ENCODE data around the gene SORT1. TPM values are rescaled to one million over a fixed set of nuclear protein-coding genes. Genes with fewer than 3 reads are reported as not detected.

SORT1 gene
- total RNA-seq, 1 donor from 2014 or later, result 7.9 TPM

DNA sequence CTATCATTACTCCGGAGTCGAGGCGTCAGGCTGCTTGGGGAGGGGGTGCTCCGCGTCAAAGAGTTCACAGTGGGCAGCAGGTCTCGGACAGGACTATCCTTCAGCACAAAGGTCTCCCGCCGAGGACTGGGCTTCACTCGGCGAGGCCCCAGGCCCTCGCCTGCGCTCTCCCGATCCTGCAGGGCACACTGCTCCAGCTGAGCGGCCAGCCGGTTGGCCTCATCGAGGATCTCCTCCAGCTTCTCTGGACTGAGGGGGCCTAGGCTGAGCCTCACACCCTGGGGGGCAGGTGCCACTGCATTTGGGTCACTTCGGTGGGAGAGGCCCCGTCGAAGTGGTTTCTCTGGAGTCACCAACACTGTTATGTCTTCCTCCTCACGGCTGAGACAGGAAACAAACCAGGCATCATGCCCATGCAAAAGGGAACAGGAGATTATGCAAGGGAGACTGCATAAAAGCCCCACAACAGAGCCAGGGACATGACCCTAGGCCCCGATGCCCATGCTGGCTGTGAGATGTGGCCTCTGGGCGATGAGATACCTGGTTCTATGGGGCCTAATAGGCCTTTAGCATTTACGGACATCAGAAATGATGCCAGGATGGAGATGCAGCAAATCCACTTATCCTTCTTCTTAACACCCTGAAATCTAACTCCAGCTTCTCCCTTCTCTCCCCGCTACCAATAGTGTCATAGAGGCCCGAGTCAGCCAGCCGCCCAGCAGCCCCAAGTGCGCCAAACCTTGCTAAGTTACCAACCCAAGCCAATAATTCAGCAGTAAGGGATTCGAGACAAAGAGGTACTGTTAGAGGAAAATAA, 115.8 kb downstream of the SORT1 start:
- TF ChIP-seq, protein P1, sequence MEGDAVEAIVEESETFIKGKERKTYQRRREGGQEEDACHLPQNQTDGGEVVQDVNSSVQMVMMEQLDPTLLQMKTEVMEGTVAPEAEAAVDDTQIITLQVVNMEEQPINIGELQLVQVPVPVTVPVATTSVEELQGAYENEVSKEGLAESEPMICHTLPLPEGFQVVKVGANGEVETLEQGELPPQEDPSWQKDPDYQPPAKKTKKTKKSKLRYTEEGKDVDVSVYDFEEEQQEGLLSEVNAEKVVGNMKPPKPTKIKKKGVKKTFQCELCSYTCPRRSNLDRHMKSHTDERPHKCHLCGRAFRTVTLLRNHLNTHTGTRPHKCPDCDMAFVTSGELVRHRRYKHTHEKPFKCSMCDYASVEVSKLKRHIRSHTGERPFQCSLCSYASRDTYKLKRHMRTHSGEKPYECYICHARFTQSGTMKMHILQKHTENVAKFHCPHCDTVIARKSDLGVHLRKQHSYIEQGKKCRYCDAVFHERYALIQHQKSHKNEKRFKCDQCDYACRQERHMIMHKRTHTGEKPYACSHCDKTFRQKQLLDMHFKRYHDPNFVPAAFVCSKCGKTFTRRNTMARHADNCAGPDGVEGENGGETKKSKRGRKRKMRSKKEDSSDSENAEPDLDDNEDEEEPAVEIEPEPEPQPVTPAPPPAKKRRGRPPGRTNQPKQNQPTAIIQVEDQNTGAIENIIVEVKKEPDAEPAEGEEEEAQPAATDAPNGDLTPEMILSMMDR (IDR thresholded peaks at IDR 0.05; ENCODE audit: insufficient read depth, low read length, severe bottlenecking), result no peak
- FAIRE-seq (no peak), DNase-seq (ENCODE audit: low read depth) (no peak)
- Histone ChIP-seq H3K27me3 (ENCODE audit: control insufficient read depth, insufficient read depth, low read length) (no peaks in the 10 kb centered on the region), H3K36me3 (ENCODE audit: control insufficient read depth, insufficient read depth, low read length) (peaks cover 1% of the 10 kb centered on the region), H3K4me3 (ENCODE audit: low read depth, low read length) (peak overlapping the region; percentile 67)

- FAIRE-seq, result no peak
These were observed 116.9 kb downstream of the SORT1 start for GRCh38 chr1:109280862-109281261.

DNA sequence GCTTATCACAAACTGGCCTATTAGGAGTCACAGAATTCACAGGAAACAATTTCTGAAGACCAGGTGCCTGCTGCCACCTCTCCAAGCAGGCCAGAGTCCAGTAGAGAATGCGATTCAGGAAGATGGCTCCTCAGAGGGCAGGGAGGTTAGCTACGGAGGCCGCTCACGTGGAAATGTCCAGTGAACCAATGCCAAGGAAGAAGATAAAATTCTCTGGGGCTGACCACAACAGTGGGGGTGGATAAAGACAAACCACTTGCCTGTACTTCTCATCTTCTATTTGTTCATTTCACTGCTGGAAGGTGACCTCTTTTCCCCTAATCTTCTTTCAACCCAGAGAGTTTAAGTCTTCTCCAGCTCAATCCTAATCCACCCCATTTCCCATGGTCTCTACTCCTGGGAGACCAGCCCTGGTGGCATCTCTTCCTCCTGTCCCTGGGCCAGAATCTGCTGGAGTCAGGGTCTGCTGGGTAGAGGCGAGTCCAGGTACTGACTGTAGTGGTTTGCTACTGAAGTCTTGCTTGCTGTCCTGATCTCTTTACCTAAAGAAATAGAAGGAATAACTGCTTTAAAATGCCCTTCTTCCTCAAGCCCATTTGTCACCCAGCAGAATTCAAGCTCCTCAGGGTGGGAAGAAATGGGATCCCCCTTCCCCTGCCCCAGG, 118.0 kb downstream of the SORT1 start:
- H3K27me3 ChIP-seq (ENCODE audit: control insufficient read depth, insufficient read depth, low read length), result no peaks in the 10 kb centered on the region
- no peak overlapping the region for H3K4me3 ChIP-seq (ENCODE audit: low read depth, low read length)
- peaks cover 1% of the 10 kb centered on the region for H3K36me3 ChIP-seq (ENCODE audit: control insufficient read depth, insufficient read depth, low read length)
- FAIRE-seq (no peak), DNase-seq (ENCODE audit: low read depth) (no peak)
- TF ChIP-seq, protein P1 (IDR thresholded peaks at IDR 0.05; ENCODE audit: insufficient read depth, low read length, severe bottlenecking), result no peak

More at GRCh38 chr1:109280862-109281261, 116.9 kb downstream of the SORT1 start:
- Histone ChIP-seq H3K27me3 (ENCODE audit: control insufficient read depth, insufficient read depth, low read length) (no peaks in the 10 kb centered on the region), H3K36me3 (ENCODE audit: control insufficient read depth, insufficient read depth, low read length) (peaks cover 1% of the 10 kb centered on the region), H3K4me3 (ENCODE audit: low read depth, low read length) (no peak overlapping the region)
- DNase-seq (ENCODE audit: low read depth), result no peak
- TF ChIP-seq, protein P1 (IDR thresholded peaks at IDR 0.05; ENCODE audit: insufficient read depth, low read length, severe bottlenecking), result no peak

DNA sequence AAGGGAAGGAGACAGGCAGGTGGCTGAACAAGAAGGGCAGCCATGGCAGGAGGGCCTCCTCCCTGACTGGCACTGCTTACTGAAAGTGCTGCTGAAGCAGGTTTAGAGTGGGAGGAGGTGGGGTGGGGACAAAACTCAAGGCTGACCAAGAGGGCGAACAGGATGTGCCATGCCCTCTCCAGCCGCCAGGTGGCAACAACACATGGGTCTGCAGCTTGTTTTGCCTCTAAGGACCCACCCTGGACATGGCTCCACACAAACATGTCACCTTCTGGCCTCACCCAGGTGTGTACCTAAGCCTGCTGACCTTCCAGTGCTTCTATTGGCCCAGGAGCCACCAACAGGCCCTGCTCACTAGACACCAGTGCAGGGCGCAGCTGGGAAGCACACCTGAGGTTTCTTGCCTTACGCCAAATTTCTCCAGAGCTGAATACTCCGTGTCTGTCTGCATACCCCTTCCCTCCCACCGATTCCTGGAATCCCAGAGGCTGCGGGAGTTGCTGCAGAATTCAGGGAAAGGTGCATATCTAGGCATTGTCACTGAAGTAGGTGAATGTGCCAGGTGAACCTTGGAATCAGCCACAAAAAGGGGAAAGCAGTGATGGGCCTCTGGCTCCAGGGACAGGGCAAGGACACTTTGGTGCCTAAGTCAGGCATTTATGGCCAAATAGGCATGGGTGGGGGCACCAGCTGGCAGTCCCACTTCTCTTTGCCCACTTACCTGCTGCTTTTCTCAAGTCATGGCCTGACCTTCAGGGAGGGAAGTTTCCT, 120.1 kb downstream of the SORT1 start:
- no peak overlapping the region for H3K4me3 ChIP-seq (ENCODE audit: low read depth, low read length)
- DNase-seq (ENCODE audit: low read depth) (peak; percentile 69), FAIRE-seq (no peak)
- peaks cover 9% of the 10 kb centered on the region for H3K36me3 ChIP-seq (ENCODE audit: control insufficient read depth, insufficient read depth, low read length)
- TF ChIP-seq, protein P1 (IDR thresholded peaks at IDR 0.05; ENCODE audit: insufficient read depth, low read length, severe bottlenecking), result peak; percentile 98
- no peaks in the 10 kb centered on the region for H3K27me3 ChIP-seq (ENCODE audit: control insufficient read depth, insufficient read depth, low read length)

DNA sequence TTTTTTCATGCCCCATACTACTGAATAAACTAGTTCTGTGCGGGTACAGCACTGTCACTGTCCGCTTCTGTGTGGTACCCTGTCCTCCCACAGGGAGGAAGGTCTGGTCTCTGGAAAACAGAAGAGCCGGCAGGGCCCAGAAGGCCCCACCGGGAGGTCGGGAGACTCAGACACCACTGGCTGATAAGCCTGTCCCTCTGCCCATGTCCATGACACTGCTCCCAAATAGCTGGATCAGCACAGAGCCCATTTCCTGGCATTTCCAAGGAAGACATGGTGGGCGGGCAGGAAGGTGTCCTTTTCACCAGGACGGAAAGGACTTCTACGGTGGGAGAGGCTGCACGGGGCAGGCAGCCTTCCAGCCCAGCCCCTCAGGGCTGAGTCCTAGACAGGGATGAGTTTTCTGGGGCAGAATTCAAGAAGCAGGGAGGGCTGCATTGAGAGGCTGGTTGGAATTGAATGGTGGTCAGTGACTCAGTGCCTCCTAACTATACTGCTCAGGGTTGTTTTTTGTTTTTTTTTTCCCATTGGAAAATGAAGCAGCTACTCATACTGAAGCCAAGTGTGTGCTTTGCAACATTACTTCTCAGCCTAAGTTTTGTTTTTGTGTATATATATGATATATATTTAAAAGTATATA, 121.9 kb downstream of the SORT1 start:
- H3K36me3 ChIP-seq (ENCODE audit: control insufficient read depth, insufficient read depth, low read length), result peaks cover 21% of the 10 kb centered on the region
- no peaks in the 10 kb centered on the region for H3K27me3 ChIP-seq (ENCODE audit: control insufficient read depth, insufficient read depth, low read length)
- H3K4me3 ChIP-seq (ENCODE audit: low read depth, low read length), result no peak overlapping the region
- TF ChIP-seq, protein P1 (IDR thresholded peaks at IDR 0.05; ENCODE audit: insufficient read depth, low read length, severe bottlenecking), result no peak
- FAIRE-seq (no peak), DNase-seq (ENCODE audit: low read depth) (peak; percentile 67)
